GM23338 (cell line): Measurements from ENCODE around the gene UNC5C. TPM values are rescaled to one million over a fixed set of nuclear protein-coding genes. Genes with fewer than 3 reads are reported as not detected.

Source experiments
- ATAC-seq: fragments of 200-7000 bp; cut with Tn5 transposase; 3 replicates; pipeline ENCODE4 v1.9.1; 2020
- DNase-seq: peaks from one replicate; pipeline ENCODE4 v3.0.0-alpha.2; 2015; ENCODE audit warnings: low spot score
- H2AFZ ChIP-seq: fragments of 200-600 bp; sonication (generic); 2 replicates; pipeline ENCODE4 v1.8.0; 2016; ENCODE audit warnings: antibody characterized with exemption, mild to moderate bottlenecking, moderate library complexity
- H3F3A ChIP-seq: fragments of 200-600 bp; sonication (generic); replicated peaks from 2 replicates; pipeline ENCODE4 v1.8.0; 2017; ENCODE audit warnings: antibody characterized with exemption, mixed run types, low read depth
- H3K27ac ChIP-seq: fragments of 200-600 bp; sonication (generic); 2 replicates; pipeline ENCODE4 v1.6.1; 2016; ENCODE audit warnings: low read depth
- H3K27me3 ChIP-seq: fragments of 200-600 bp; sonication (generic); 2 replicates; pipeline ENCODE4 v1.8.0; 2016; ENCODE audit warnings: mild to moderate bottlenecking, mixed run types, moderate library complexity; ENCODE audit not compliant: insufficient read depth
- H3K36me3 ChIP-seq: fragments of 200-600 bp; sonication (generic); 2 replicates; pipeline ENCODE4 v1.8.0; 2016; ENCODE audit warnings: mild to moderate bottlenecking; ENCODE audit not compliant: insufficient read depth
- H3K4me1 ChIP-seq: fragments of 200-600 bp; sonication (generic); 2 replicates; pipeline ENCODE4 v1.8.0; 2016; ENCODE audit warnings: mild to moderate bottlenecking, moderate library complexity; ENCODE audit not compliant: insufficient read depth
- H3K4me2 ChIP-seq: fragments of 200-600 bp; sonication (generic); 2 replicates; pipeline ENCODE4 v1.7.1; 2017; ENCODE audit warnings: mixed run types
- H3K4me3 ChIP-seq: fragments of 200-600 bp; sonication (generic); 2 replicates; pipeline ENCODE4 v1.6.1; 2016; ENCODE audit warnings: mixed run types
- H3K79me2 ChIP-seq: fragments of 200-600 bp; sonication (generic); replicated peaks from 2 replicates; pipeline ENCODE4 v1.8.0; 2017; ENCODE audit warnings: mild to moderate bottlenecking; ENCODE audit not compliant: insufficient read depth
- H3K9me2 ChIP-seq: fragments of 200-600 bp; sonication (generic); 2 replicates; pipeline ENCODE4 v1.8.0; 2017; ENCODE audit not compliant: insufficient read depth
- H4K20me1 ChIP-seq: fragments of 200-600 bp; sonication (generic); replicated peaks from 2 replicates; pipeline ENCODE4 v1.8.0; 2017; ENCODE audit warnings: mild to moderate bottlenecking; ENCODE audit not compliant: insufficient read depth
- H3K27ac Mint-ChIP-seq: 2 replicates; pipeline ENCODE4 v1.8.0; 2020; ENCODE audit warnings: inconsistent platforms, mild to moderate bottlenecking, moderate library complexity, mixed read lengths
- H3K27me3 Mint-ChIP-seq: 3 replicates; pipeline ENCODE4 v1.8.0; 2022; ENCODE audit warnings: low read depth, mild to moderate bottlenecking, moderate library complexity, mixed read lengths, inconsistent platforms; ENCODE audit not compliant: insufficient read depth, poor library complexity
- H3K36me3 Mint-ChIP-seq: 3 replicates; pipeline ENCODE4 v1.8.0; 2021; ENCODE audit warnings: low read depth, mild to moderate bottlenecking, inconsistent platforms, moderate library complexity, mixed read lengths
- H3K4me1 Mint-ChIP-seq: 3 replicates; pipeline ENCODE4 v1.8.0; 2020; ENCODE audit warnings: mild to moderate bottlenecking, inconsistent platforms, mixed read lengths
- H3K4me3 Mint-ChIP-seq: 3 replicates; pipeline ENCODE4 v1.8.0; 2021; ENCODE audit warnings: moderate library complexity, mild to moderate bottlenecking, inconsistent platforms, mixed read lengths
- H3K9me3 Mint-ChIP-seq: 3 replicates; pipeline ENCODE4 v1.8.0; 2020; ENCODE audit warnings: moderate library complexity, mild to moderate bottlenecking, inconsistent platforms, mixed read lengths
- CREB1 ChIP-seq: fragments of 250-450 bp; sonication (Bioruptor Pico); IDR thresholded peaks from 2 replicates; pipeline ENCODE4 v1.5.0; 2020; ENCODE audit warnings: low read depth, mild to moderate bottlenecking, moderate library complexity
- CTCF ChIP-seq, 2 experiments: fragments of 200-600 bp in 1 of 2; sonication (generic) in 1 of 2; conservative IDR thresholded peaks; 2 replicates each; pipeline versions ENCODE4 v1.5.1 to v1.6.1; 2016 to 2017; ENCODE audit warnings: antibody characterized with exemption in 2 of 2, low read depth in 2 of 2, mild to moderate bottlenecking in 2 of 2, moderate library complexity in 1 of 2
- EZH2 ChIP-seq: fragments of 200-600 bp; sonication (generic); IDR thresholded peaks from one replicate; pipeline ENCODE4 v1.8.0; 2017; ENCODE audit warnings: antibody characterized with exemption, mild to moderate bottlenecking, low read depth; ENCODE audit not compliant: unreplicated experiment
- EZH2phosphoT487 ChIP-seq: fragments of 200-600 bp; sonication (generic); IDR thresholded peaks from one replicate; pipeline ENCODE4 v1.8.1; 2018; ENCODE audit warnings: antibody characterized with exemption; ENCODE audit not compliant: unreplicated experiment
- JUNB ChIP-seq: IDR thresholded peaks from one replicate; pipeline ENCODE4 v1.6.1; 2016; ENCODE audit warnings: antibody characterized with exemption; ENCODE audit not compliant: unreplicated experiment
- NANOG ChIP-seq: IDR thresholded peaks from 2 replicates; pipeline ENCODE4 v1.6.1; 2016; ENCODE audit warnings: antibody characterized with exemption, borderline replicate concordance
- POLR2AphosphoS5 ChIP-seq: IDR thresholded peaks from 2 replicates; pipeline ENCODE4 v1.6.1; 2016; ENCODE audit warnings: antibody characterized with exemption, low read depth
- STAT1 ChIP-seq: IDR thresholded peaks from one replicate; pipeline ENCODE4 v1.6.1; 2016; ENCODE audit warnings: antibody characterized with exemption; ENCODE audit not compliant: unreplicated experiment
- ZNF114 ChIP-seq: fragments of 250-450 bp; sonication (Bioruptor Pico); IDR thresholded peaks from 2 replicates; pipeline ENCODE4 v1.5.0; 2020; ENCODE audit warnings: mild to moderate bottlenecking, moderate library complexity
- ZNF331 ChIP-seq: fragments of 250-450 bp; sonication (Bioruptor Pico); IDR thresholded peaks from 2 replicates; pipeline ENCODE4 v1.5.0; 2020; ENCODE audit warnings: low read depth, mild to moderate bottlenecking, moderate library complexity
- ZNF462 ChIP-seq: fragments of 250-450 bp; sonication (Bioruptor Pico); IDR thresholded peaks from 2 replicates; pipeline ENCODE4 v1.5.0; 2020; ENCODE audit warnings: mild to moderate bottlenecking, moderate library complexity
- polyA plus RNA-seq: library from polyadenylated mRNA; unstranded; fragments of >200 nt; fragmentation: Nextera tagmentation; extraction: Ambion mirVana; gene quantifications from 2 replicates; pipeline ENCODE4 v1.2.1, GENCODE V29; 2016
- total RNA-seq: library from RNA; depleted of rRNA; stranded (reverse); fragments of >200 nt; shearing (Covaris generic); gene quantifications from 2 replicates; pipeline ENCODE4 v1.2.3, GENCODE V29; 2014
- TF ChIP-seq, protein P1 (sequence below): IDR thresholded peaks from 2 replicates; pipeline ENCODE4 v1.6.1; 2016; ENCODE audit warnings: antibody characterized with exemption
- TF ChIP-seq, protein P2 (sequence below): IDR thresholded peaks from one replicate; pipeline ENCODE4 v1.6.1; 2018; ENCODE audit warnings: antibody characterized with exemption; ENCODE audit not compliant: unreplicated experiment

UNC5C gene
- total and polyA plus RNA-seq, 2 experiments from 2014 or later = 0.08 to 0.21 TPM

- Histone ChIP-seq H3K4me2 (no peak overlapping the region), H3K27ac (no peak overlapping the region), H3K9me2 (no peaks in the 10 kb centered on the region), H3K79me2 (no peaks in the 10 kb centered on the region), H3K36me3 (no peaks in the 10 kb centered on the region), H4K20me1 (no peaks in the 10 kb centered on the region), H2AFZ (no peak overlapping the region), H3K27me3 (no peaks in the 10 kb centered on the region), H3K4me3 (no peak overlapping the region), H3K4me1 (no peaks in the 10 kb centered on the region), H3F3A (no peaks in the 10 kb centered on the region)
- no peak overlapping the region for H3K4me3 Mint-ChIP-seq
- ATAC-seq (no peak), DNase-seq (no peak)
- H3K27ac Mint-ChIP-seq = no peak overlapping the region
- no peaks in the 10 kb centered on the region; the same call in 2 of the 3 replicates for H3K4me1 Mint-ChIP-seq
- H3K36me3 Mint-ChIP-seq = no peaks in the 10 kb centered on the region
- TF ChIP-seq ZNF462 (CRISPR knock-in tag) (no peak), EZH2phosphoT487 (no peak), CTCF (conservative IDR thresholded peaks at IDR 0.05; ENCODE audit: low read depth in 2 of 2) (no peak), EZH2 (no peak), CREB1 (no peak), STAT1 (no peak), JUNB (no peak), POLR2AphosphoS5 (no peak), ZNF114 (CRISPR knock-in tag) (no peak), ZNF331 (CRISPR knock-in tag) (no peak), NANOG (no peak)
- TF ChIP-seq, protein P1, sequence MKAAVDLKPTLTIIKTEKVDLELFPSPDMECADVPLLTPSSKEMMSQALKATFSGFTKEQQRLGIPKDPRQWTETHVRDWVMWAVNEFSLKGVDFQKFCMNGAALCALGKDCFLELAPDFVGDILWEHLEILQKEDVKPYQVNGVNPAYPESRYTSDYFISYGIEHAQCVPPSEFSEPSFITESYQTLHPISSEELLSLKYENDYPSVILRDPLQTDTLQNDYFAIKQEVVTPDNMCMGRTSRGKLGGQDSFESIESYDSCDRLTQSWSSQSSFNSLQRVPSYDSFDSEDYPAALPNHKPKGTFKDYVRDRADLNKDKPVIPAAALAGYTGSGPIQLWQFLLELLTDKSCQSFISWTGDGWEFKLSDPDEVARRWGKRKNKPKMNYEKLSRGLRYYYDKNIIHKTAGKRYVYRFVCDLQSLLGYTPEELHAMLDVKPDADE = no peak
- TF ChIP-seq, protein P2, sequence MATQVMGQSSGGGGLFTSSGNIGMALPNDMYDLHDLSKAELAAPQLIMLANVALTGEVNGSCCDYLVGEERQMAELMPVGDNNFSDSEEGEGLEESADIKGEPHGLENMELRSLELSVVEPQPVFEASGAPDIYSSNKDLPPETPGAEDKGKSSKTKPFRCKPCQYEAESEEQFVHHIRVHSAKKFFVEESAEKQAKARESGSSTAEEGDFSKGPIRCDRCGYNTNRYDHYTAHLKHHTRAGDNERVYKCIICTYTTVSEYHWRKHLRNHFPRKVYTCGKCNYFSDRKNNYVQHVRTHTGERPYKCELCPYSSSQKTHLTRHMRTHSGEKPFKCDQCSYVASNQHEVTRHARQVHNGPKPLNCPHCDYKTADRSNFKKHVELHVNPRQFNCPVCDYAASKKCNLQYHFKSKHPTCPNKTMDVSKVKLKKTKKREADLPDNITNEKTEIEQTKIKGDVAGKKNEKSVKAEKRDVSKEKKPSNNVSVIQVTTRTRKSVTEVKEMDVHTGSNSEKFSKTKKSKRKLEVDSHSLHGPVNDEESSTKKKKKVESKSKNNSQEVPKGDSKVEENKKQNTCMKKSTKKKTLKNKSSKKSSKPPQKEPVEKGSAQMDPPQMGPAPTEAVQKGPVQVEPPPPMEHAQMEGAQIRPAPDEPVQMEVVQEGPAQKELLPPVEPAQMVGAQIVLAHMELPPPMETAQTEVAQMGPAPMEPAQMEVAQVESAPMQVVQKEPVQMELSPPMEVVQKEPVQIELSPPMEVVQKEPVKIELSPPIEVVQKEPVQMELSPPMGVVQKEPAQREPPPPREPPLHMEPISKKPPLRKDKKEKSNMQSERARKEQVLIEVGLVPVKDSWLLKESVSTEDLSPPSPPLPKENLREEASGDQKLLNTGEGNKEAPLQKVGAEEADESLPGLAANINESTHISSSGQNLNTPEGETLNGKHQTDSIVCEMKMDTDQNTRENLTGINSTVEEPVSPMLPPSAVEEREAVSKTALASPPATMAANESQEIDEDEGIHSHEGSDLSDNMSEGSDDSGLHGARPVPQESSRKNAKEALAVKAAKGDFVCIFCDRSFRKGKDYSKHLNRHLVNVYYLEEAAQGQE = no peak
- H3K9me3 Mint-ChIP-seq = no peaks in the 10 kb centered on the region
- no peaks in the 10 kb centered on the region for H3K27me3 Mint-ChIP-seq
Measured at GRCh38 chr4:95265814-95266740, 282.7 kb downstream of the UNC5C start.
